GM15510 (cell line): ENCODE data around the gene SMIM45.
A peak's percentile ranks its signal among the peaks of the same experiment; 100 is the strongest.

Experiments used
- POLR2A ChIP-seq: IDR thresholded peaks from 3 replicates; pipeline ENCODE4 v1.6.1; 2011; ENCODE audit warnings: borderline replicate concordance; ENCODE audit not compliant: insufficient read length; ENCODE audit errors: extremely low read depth

SMIM45 gene

DNA sequence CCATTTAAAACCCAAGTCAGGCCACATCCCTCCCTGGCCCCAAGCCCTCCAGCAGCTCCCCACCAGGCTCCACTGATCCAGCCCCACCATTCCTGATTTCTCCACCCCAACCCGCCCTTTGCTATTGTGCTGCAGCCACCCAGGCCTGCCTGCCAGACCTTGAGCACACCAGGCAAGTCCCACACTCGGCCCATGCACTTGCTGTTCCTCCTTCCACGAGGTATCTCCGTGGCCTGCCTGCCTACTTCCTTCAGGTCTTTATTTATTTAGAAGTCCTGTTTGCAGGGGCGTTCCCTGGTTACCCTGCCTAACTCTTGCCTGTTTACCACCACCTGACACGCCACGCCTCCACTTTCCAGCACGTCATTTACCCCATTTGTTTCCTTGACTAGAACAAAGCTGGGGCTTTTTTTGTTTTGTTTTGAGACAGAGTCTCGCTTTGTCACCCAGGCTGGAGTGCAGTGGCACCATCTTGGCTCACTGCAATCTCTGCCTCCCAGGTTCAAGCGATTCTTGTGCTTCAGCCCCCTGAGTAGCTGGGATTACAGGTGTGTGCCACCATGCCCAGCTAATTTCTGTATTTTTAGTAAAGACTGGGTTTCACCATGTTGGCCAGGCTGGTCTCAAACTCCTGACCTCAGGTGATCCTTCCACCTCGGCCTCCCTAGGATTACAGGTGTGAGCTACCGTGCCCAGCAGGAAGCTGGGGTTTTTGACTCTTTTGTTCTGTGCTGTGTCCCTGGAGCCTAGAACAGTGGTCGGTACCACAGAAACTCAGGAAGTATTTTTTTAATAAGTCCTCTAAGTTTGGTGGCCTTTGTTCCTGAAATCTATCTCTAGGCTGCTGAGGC is 11.7 kb upstream of the SMIM45 start:
- peak; percentile 82 for TF ChIP-seq POLR2A

DNA sequence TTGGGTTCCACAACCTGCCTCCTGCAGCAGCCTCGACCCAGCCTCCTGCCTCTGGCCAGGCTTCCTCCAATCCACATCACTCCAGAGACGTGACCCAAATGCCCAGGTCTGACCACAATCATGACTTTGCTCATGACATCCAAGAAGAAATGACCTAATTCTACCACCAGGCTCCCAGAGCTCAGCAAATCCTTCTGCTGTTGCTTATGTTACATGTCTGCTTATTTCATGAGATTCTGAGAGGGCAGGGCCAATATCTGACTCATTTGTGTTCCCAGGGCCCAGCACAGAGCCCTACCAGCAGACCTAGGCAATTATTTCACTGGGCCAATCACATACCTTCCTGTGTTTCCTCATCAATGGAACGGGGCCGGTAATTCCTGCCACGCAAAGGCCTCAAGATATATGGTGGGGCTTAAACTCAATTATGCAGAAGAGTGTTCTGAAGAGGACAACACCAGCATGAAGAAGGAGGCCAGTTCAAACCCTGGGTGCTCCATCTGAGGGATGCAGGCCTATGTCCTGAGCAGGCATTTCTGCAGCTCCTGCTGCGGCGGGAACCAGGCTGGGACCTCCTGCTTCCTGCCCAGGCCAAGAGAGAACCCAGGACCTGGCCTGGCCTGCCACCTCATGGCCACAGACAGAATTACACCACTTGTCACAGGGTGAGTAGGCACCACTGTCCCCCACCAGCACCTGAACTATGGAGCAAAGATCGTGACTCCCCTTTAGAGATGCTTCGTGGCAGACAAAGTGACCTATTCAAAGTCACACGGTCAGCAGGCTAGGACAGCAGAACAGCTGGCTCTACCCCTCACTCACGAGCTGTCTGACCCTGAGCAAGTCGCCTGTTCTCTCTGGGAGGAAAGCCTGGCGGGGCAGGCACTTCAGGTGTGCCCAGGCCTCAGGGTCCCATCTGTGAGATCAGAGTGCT is 10.9 kb upstream of the SMIM45 start:
- TF ChIP-seq POLR2A: no peak

DNA sequence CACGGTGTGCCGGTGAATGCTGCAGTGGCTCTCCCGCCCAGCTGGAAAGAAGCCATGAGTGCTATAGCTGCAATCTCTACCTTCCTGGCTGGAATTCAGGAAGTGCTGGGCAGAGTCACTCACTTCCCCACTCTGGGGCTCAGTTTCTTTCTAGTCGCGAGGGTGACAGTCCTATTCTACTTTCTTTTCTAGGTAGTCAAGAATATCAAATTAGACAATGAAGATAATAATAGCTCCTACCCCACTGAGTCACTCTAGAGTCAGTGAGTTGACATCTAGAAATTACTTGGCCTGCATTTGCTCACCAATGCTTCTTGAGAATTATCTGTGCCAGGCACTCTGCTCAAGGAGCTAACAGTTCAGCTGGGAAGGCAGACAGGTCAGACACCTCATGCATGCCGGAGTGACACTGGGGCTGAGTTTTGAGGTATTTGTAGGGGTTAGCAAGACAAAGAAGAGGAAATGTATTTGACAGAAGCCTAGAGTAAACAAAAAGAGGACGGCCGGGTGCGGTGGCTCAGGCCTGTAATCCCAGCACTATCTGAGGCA is 8.2 kb upstream of the SMIM45 start:
- TF ChIP-seq POLR2A: no peak

DNA sequence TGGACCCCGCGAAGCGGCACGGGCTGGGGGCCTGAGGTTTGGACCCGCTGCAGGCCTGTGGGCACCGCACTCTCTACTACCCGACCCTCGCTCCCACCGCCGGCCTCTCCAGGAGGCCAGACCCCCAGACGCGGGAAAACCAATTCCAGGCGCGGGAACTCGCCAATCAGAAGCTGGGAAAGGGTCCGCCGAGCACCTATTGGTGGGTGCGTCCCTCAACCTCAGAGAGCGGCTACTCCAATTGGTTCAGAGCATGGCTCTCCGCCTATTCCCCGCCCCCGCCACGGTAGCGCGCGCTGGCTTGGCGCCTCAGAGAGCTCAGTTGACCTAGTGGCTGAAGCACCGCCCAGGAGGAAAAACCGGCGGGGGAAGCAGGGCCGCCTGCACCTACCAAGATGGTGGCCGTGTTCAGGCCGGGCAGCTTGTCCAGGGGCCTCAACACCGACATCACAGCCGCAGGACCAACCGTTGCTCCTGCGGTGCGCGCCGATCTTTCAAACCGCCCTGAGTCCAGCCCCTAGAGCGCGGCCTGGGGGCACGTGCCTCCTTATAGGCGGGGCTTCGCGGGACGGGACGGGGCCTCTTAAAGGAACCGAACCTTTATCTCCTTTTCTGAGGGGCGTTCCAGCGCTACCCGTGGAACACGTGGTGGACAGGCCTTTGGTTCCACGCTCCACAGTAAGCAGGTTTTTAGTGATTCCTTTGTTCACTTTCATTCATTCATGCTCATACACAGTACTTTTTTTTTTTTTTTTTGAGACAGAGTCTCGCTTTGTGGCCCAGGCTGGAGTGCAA is 5.1 kb upstream of the SMIM45 start, which contains the start of gene CENPM:
CENPM (minus strand) TSS at position 524 of the 795 bp plus-strand sequence; CDS start at position 448, 76 bp downstream.
- TF ChIP-seq POLR2A: peak; percentile 77

DNA sequence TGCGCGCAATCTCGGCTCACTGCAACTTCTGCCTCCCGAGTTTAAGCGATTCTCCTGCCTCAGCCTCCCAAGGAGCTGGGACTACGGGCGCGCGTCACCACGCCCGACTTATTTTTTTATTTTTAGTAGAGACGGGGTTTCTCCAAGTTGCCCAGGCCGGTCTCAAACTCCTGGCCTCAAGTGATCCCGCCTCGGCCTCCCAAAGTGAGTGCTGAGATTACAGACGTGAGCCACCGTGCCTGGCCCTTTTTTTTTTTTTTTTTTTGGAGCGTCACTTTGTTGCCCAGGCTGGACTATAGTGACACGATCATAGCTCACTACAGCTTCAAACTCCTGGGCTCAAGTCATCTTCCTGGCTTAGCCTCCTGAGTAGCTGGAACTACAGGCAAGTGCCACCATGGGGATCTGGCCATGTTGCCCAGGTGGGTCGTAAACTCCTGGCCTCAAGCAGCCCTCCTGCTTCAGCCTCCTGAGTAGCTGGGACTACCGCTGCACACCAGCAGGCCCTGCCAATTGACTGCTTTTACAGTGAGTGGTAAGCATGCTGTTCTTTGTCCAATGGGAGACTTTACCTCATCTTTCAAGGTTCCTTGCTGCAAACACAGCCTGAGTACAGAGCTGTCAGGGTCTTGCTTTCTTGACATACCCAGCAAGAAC is 4.4 kb upstream of the SMIM45 start:
- TF ChIP-seq POLR2A: no peak

DNA sequence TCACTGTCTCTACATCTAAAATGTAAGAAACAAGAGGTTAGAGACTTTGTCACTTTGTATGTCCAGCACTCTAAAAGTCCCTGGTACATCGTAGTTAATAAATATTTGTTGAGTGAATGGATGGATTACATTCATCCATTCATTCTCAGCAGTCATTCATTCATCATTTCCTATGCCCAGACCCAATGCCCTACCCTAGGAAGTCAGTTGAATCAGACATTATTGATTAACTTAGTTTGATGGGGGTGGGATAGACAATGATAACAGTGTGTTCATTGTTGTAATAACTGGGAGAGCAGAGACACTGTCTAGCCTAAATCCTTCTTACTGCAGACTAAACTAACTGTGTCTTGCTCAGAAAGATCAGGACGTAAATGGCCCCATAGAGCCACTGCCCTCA is 3.8 kb upstream of the SMIM45 start:
- TF ChIP-seq POLR2A: no peak

DNA sequence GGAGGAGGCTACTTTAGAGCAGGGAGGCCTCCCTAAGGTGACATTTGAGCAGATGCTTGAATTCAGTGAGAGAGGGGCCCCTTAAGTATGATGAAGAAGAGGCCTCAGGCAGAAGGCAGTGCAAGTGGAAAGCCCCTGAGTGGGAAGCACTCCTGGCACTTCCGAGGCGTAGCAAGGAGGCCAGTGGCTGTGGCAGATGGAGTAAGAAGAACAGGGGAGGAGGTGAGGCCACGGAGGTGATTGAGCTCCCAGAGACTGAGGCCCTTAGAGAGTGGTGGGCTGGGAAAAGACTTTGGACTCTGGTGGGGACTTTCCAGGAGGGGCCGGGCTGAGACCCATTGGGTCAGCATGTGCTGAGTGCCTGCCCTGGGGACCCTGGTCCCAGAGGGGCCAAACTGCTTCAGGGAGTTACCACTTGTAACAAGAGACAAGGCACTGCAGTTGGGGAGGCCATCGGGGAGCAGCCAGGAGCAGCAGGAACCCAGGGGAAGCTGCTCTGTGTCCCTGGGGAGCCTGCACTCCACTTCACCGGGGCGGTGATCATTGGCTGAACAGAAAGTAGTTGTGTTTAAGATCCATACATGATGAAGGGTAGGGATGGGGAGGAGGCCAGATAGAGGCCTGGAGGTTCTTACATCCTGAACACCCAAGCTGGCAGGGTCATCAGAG is 2.5 kb upstream of the SMIM45 start:
- peak; percentile 28 for TF ChIP-seq POLR2A

DNA sequence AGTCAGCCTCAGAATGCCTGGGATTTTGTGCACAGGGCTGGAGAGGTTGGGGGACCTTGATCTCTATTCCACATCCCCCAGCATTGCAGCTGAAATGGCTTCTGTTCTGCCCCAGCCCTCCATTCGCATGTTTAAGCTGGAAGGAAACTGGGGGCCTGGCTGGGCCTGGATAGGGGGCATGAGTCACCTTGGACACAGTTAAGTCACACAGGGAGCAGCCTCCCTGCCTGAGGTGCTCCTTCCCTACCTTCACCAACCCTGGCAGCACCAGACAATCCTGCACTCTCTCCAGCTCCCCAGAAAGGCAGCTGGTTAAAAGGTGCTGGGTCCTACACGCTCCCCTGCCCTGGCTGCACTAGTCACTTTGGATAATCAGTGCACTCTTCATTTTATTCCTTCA is 763 bp downstream of the SMIM45 start:
- no peak for TF ChIP-seq POLR2A

DNA sequence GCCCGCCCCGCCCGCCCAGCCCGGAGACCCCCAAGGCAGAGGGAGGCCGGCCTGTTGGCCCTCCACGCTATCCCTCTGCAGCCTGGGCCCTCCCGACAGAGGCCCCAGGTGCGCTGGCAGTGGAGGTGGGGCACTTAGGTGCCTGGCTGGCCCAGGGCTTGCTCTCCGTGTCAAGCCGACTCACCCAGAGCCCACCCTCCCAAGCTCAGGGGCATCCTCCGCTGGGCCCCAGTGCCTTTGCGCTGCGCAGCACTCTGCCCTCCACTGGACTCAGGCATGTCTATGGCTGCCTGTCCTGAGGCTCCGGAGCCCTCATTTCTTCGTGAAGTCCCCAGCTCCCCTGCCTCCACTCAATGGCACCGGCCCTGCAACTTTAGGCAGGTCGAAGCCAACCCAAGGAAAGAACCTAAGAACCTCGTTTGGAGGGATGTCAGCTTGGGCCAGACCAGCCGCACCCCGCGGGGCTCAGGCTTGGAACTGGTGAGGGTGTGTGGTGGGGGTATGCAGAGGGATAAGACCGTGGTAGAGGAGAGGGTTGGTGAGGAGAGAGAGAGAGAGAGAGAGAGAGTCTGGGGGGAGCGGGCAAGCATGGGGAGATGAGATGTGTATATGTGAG is 6.1 kb downstream of the SMIM45 start:
- no peak for TF ChIP-seq POLR2A

DNA sequence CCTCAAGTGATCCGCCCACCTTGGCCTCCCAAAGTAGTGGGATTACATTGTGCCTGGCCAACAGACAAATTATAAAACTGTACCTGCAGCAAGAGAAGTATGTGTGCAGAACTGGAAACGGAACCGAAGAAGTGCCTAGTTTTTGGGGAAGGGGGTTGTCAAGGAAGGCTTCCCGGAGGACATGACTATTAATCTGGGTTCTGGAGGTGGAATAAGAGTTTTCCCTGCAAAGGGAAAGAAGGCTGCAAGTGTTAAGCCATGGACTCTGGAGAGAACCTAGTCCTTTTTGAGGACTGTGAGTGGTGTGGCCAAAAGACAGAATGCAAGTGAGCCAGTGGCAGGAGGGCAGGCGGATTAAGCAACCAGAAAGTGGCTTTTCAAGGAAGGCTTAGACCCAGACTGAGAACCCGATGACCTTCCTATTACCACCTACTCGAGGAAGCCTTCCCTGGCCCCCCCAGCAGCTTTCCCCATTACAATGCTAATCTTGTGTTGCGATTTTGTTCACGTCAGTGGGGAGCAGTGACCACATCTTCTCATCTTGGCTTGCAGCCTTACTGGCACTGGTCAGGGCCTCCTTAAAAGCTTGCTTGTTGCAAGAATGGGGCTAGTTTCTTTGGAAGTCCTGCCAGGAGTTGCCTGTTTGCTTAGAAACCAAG is 11.6 kb downstream of the SMIM45 start:
- no peak for TF ChIP-seq POLR2A

DNA sequence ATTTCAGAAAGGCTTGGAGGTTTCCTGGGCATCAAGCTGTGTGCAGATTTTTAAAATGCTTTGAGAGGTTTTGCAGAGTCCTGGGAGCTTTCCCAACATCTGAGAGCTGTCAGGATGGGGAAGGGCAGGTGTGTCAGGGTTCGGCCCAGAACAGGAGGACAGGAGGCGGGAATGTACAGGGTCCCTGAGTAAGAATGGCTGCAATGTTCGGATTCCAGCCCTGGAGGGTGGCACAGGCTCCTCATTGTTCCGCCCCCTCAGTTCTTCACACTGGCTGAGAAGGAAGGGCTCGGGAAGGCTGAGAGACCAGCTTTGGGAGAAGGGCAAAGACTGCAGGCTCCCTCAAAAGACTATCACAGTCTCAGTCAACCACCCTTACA is 12.2 kb downstream of the SMIM45 start:
- TF ChIP-seq POLR2A: no peak

DNA sequence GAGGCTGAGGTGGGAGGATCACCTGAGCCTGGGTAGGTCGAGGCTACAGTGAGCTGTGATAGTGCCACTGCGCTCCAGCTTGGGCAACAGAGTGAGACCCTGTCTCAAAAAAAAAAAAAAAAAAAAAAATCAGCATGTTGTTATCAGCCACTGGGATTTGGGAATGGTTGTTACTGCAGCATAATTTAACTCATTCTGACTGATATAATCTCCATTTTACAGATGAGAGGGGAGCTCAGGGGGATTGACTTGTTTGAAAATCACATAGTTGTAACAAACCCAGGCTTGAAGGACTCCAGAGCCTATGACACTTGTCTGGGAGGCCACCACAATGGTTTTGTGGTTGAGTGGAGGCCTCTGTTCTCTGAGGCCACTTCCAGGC is 14.3 kb downstream of the SMIM45 start:
- no peak for TF ChIP-seq POLR2A

DNA sequence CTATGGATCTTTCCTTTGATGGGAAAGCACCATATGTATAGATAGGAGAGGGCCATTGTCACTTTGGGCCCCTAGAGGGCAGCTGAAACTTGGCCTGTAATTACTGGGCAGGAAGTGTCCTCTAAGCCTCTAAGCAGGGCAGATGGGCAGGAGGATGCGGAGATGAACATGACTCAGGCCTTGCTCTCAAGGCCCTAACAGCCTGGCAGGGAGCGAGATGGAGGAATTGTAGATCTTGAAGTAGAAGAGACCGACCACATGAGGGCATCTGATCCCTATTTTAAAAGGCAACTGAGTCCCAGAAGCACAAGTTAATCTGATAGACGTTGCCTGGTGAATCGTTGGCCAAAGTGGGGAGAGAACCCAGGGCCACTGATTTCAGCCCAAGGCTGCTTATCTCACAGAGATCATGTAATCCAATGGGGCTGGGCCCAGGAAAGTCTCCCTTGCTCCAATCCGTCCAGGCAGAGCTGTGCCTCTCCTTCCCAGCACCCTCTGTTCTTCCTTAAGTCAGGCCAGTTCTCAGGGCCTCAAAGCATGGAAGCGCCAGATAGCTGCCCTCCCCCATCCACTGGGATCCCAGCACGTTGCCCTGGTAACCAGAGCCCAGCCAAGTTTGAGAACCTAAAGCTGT is 14.8 kb downstream of the SMIM45 start:
- no peak for TF ChIP-seq POLR2A

DNA sequence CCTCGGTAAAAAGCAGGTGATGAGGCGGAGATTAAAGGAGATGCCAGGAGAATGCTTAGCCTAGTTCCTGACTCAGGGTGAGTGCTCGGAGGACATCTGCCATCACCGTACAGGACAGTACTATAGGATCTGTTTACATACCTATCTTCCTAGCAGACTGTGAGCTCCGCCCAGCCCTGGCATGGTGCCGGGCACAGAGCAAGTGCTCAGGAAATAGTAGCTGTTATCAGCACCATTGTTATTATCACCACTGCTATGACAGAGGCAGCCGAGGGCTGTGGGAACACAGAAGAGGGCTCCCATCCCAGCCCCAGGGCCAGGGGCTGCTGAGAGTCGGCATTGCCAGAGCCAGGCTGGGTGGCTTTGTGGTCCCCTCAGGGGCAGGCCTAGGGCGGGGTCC is 16.7 kb downstream of the SMIM45 start:
- TF ChIP-seq POLR2A: no peak
